Spleen (tissue), 7 donors: ENCODE measurements around the gene MIEF1.

Source experiments
- CTCF ChIP-seq, 11 experiments: fragments of 200-600 bp in 7 of 11; fragments of 450-650 bp in 4 of 11; sonication (generic) in 4 of 11; IDR thresholded peaks in 8 of 11; conservative IDR thresholded peaks in 3 of 11; 1 replicate in 7 of 11; 2 replicates in 4 of 11; pipeline versions ENCODE4 v1.4.0 to v1.8.0; 2016 to 2021; ENCODE audit warnings: antibody characterized with exemption in 11 of 11, inconsistent platforms in 4 of 11, mild to moderate bottlenecking in 1 of 11
- POLR2A ChIP-seq, 3 donors: fragments of 450-650 bp; IDR thresholded peaks; one replicate each; pipeline ENCODE4 v1.5.1; 2017; ENCODE audit warnings: antibody characterized with exemption in 3 of 3, mild to moderate bottlenecking in 1 of 3
- donor health status: DM: no; HTN: no; CAD: no; lungs with moderate emphysema.
- donor health status: DM: no; HTN: no; CAD: no.
- donor health status: DM: no; HTN: no; CAD: no.

- TF ChIP-seq CTCF (IDR thresholded peaks at IDR 0.05 in 8 of 11, conservative IDR thresholded peaks at IDR 0.05 in 3 of 11) (no peak), POLR2A (IDR thresholded peaks at IDR 0.05) (no peak)
Observed at GRCh38 chr22:39517470-39517869, 15.4 kb downstream of the MIEF1 start.
